ENCODE measurements around the gene PPP1R2. TPM values are rescaled to one million over a fixed set of nuclear protein-coding genes. Genes with fewer than 3 reads are reported as not detected.
"Not testable (repeated sequence)": the region's sequence is repeated elsewhere in the genome, so short reads cannot be mapped to it uniquely, and the experiment has no call there.

The PPP1R2 gene
- total RNA-seq: 10 to 100 TPM; 31.8 to 60.5 (median 46.1) TPM

DNA sequence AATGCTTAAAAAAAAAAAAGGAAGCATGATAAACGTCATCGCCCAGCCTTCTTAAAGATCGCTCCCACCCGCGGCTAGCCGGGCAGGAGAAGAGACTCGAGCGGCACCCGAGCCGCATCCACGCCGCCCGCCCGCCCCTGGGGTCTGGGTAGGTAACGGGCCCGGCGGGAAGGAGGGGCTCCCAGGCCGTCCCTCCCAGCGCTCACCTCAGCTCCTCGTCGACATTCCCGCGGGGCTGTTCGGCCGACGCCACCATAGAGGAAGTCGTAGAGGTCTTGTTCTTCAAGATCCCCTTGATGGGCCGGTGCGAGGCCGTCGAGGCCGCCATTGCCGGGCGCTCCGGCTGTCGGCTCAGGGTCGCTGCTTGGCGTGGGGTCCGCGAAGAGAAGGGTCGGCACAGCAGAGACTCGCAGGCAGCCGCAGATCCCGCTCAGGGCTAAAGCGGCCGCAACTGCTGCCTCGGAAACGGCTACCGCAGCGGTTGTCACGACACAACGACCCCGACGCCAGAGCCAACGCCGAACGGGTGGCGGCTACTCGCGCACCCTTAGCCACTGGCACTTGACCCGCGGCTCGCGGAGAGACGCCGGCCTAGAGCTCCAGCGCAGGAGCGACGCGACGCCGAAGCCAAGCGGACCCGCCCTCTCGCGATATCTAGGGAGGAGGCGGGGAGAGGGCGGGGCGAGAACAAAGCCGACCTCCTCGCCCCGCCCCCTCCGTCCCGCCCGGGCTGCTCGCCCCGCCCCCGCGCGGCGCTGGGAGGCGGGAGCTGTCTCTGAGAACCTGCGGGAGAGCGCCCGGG lies at the start of gene PPP1R2:
Gene PPP1R2 (minus strand): TSS at position 628 of the 802 bp plus-strand sequence. CDS start 300 bp downstream, at position 328.
- TF ChIP-seq POLR2A (IDR thresholded peaks at IDR 0.05) (peak in 3 of 4 donors; percentile 86 to 99 (median 94)), CTCF (IDR thresholded peaks at IDR 0.05) (peak in 1 of 6 experiments; percentile 4)
- H3K4me1 ChIP-seq: peaks cover 31 to 87% (median 36%) of the 10 kb centered on the region in 3 donors
- no peaks in the 10 kb centered on the region for H3K36me3 ChIP-seq
- peak within 1 kb of the TSS; percentile 60 to 95 (median 83) for H3K4me3 ChIP-seq
- no peaks in the 10 kb centered on the region for H3K9me3 ChIP-seq
- peak within 1 kb of the TSS; percentile 92 to 96 (median 95) for H3K27ac ChIP-seq
- WGBS, 2 donors: 0% methylated on average over 15 to 22 of the region's 95 CpGs
- peak; percentile 59 for DNase-seq
- intact Hi-C loops (cut with DNase I): no loop called here
- no peaks in the 10 kb centered on the region for H3K27me3 ChIP-seq

DNA sequence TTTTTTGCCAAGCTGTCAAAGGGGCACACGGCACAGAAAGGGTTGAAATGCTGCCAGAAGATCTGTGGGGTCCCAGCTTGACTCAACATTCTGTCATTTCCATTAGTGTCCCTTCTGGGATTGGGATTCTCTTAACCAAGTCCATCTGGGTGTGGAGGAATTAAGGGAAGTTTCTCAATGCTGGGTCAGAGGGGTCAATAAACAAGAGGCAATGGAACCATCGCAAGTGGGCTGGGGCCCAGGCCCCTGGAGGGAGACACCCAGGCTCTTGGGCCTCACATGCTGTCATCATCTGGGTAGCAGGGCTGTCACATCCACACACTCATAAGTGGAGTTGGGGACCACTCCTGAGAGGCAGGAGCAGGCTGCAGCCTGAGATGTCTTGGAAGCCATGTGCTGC lies 48.7 kb upstream of the PPP1R2 start:
- WGBS, 2 donors: 39 to 40% methylated on average over 2 of the region's 2 CpGs

DNA sequence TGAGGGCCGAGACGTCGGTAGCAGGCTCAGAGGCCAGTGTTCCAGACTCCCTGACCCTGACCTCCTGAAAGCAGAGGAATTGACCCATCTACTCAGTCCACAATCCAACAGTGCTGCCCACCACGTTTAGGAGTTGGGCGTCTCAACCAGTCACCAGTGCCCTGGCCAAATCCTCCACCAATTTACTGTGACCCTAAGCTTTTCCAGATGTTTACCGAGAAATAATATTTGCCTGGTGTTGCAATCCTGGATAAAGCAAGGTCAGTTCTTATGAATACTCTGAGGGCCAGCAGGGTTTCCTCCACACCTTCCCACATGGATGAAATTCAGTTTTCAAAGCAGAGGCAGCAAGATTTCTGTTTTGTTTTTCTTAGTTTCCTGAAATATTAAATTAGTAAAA lies 48.1 kb upstream of the PPP1R2 start:
- TF ChIP-seq POLR2A (IDR thresholded peaks at IDR 0.05) (no peak), CTCF (IDR thresholded peaks at IDR 0.05) (no peak)
- 66 to 68% methylated on average over 6 of the region's 6 CpGs for WGBS, 2 donors
- H3K27ac ChIP-seq: peak overlapping the region in 2 of 4 donors; percentile 30 to 47

More for the DNA sequence above, 48.7 kb upstream of the PPP1R2 start:
- Histone ChIP-seq H3K36me3 (no peaks in the 10 kb centered on the region), H3K4me1 (no peaks in the 10 kb centered on the region), H3K9me3 (no peaks in the 10 kb centered on the region), H3K27ac (peak overlapping the region in 1 of 4 donors; percentile 47), H3K27me3 (peaks cover 0 to 13% (median 2%) of the 10 kb centered on the region in 4 donors), H3K4me3 (no peak overlapping the region)
- DNase-seq: no peak
- intact Hi-C loops (cut with DNase I): no loop called here
- TF ChIP-seq CTCF (IDR thresholded peaks at IDR 0.05): no peak
- TF ChIP-seq POLR2A (IDR thresholded peaks at IDR 0.05): no peak

DNA sequence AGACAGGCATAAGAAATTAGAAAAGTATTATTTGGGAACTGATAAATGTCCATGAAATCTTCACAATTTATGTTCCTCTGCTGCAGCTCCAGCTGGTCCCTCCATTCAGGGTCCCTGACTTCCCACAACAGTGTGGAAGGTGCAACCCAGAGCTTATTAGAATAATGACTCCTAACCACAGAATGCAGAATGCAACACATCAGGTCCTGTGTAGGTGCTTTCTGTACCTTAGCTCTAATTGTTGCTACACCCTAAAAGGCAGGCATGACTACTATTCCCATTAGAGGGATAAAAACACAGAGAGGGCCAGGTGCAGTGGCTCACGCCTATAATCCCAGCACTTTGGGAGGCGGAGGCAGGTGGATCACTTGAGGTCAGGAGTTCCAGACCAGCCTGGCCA lies 47.3 kb upstream of the PPP1R2 start:
- intact Hi-C loops (cut with DNase I): not testable (repeated sequence)

More for the DNA sequence above, 48.1 kb upstream of the PPP1R2 start:
- H3K36me3 ChIP-seq: no peaks in the 10 kb centered on the region
- no peak overlapping the region for H3K4me3 ChIP-seq
- intact Hi-C loops (cut with DNase I): no loop called here
- no peaks in the 10 kb centered on the region for H3K4me1 ChIP-seq
- peaks cover 0 to 13% (median 2%) of the 10 kb centered on the region in 4 donors for H3K27me3 ChIP-seq
- DNase-seq: no peak
- H3K9me3 ChIP-seq: no peaks in the 10 kb centered on the region

GRCh38 chr3:195589796-195590195 lies 46.7 kb upstream of the PPP1R2 start:
- WGBS, 2 donors: 77 to 86% methylated on average over 6 of the region's 6 CpGs
- H3K4me1 ChIP-seq; intact Hi-C loops (cut with DNase I); H3K4me3 ChIP-seq; H3K36me3 ChIP-seq; H3K9me3 ChIP-seq; DNase-seq; H3K27ac ChIP-seq: not testable (repeated sequence)
- peaks cover 0 to 13% (median 2%) of the 10 kb centered on the region in 4 donors for H3K27me3 ChIP-seq

More for the DNA sequence above, 47.3 kb upstream of the PPP1R2 start:
- DNase-seq, H3K36me3 ChIP-seq, H3K9me3 ChIP-seq, H3K4me1 ChIP-seq, H3K27ac ChIP-seq, H3K4me3 ChIP-seq: not testable (repeated sequence)
- 94% methylated on average over 2 of the region's 2 CpGs; no CpG with 5 or more reads in 1 of the 2 donors for WGBS, 2 donors
- H3K27me3 ChIP-seq: peaks cover 0 to 13% (median 2%) of the 10 kb centered on the region in 4 donors

GRCh38 chr3:195587824-195588223 lies 44.7 kb upstream of the PPP1R2 start:
- H3K27ac ChIP-seq: no peak overlapping the region

More at GRCh38 chr3:195587824-195588223, 44.7 kb upstream of the PPP1R2 start:
- peaks cover 0 to 11% (median 4%) of the 10 kb centered on the region in 3 donors for H3K4me1 ChIP-seq
- DNase-seq: no peak
- no peaks in the 10 kb centered on the region for H3K9me3 ChIP-seq
- TF ChIP-seq POLR2A (IDR thresholded peaks at IDR 0.05) (no peak), CTCF (IDR thresholded peaks at IDR 0.05) (no peak)
- intact Hi-C loops (cut with DNase I): no loop called here
- H3K27me3 ChIP-seq: peaks cover 0 to 13% (median 0%) of the 10 kb centered on the region in 4 donors
- 44 to 79% methylated on average over 3 to 5 of the region's 5 CpGs for WGBS, 2 donors
- H3K4me3 ChIP-seq: no peak overlapping the region
- no peaks in the 10 kb centered on the region for H3K36me3 ChIP-seq

All from esophagus squamous epithelium (tissue), 5 donors.